HuH-7.5 (cell line): ENCODE results near the gene CFAP157.

Experiments used
- DNase-seq: peaks from one replicate; pipeline ENCODE4 v3.0.0; 2011; ENCODE audit warnings: low spot score

The CFAP157 gene

DNA sequence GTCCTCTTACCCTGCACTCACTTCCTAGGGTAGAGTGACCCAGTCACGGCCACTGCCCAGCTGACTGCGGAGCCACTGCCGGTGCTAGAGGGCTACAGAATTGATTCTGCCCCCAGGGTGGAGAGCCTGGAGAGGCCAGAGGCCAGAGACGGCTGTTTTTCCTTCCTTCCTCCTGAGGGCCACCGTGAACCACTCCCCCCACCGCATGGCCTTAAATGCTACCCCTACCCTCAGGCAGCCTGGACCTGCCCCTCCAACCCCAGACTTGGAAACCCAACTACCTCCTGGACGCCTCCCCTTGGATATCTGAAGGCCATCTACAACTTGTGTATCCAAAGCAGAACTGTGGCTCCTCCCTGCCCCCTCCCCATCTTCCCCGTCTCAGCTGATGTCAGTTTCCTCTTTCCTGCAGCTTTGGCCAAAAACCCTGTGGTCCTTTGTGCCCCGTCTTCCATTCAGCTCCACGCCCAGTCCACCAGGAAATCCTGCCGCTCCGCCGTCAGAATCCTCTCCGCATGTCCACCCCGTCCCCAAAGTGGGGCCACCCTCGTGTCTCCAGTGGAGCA is 55.4 kb downstream of the CFAP157 start:
- DNase-seq, result no peak

DNA sequence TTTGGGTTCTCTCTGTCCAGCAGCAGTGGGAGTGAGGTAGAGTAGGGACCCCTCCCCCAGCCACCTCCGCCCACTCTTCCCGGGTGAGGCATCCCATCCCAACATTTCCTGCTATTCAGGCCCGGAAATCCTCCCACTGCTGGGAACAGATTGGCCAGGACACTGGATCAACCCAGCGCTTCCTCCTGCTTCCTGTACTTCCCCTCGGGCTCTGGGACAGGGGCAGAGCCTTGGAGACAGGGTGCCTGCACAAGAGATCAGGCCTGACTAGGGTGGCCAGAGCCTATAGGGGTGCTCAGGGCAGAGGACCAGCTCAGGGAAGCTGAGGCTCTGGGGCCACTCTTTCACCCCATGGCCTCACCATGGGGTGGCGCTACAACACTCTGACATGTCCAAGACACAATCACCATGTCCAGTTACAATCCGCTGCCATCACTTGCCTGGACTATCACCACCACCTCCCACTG is 57.2 kb downstream of the CFAP157 start:
- DNase-seq, result no peak

DNA sequence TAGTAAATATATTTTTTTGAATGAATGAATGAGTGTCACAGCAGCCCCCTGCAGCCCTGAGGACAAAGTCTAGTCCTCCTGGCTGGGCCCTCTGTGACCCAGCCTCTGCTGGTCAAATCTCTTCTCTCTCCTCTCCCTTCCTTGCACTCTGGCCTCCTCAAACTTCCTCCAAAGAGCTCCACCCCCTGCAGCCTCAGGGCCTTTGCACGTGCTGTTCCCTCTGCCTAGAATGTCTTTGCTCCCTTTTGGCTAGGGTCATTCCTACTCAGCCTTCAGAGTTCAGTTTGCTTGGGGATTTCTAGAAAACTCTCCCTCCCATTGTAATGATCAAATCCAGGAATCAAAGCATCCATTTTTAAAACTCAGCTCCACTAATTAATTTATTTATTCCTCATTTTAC is 58.6 kb downstream of the CFAP157 start:
- no peak for DNase-seq
